H1 (cell line): ENCODE measurements around the gene NDUFAF7. TPM values are rescaled to one million over a fixed set of nuclear protein-coding genes. Genes with fewer than 3 reads are reported as not detected.
A peak's percentile ranks its signal among the peaks of the same experiment; 100 is the strongest.

ENCODE experiments used
- CTCF ChIA-PET: fragments of 300-600 bp; sonication (Branson Sonifier 250); formaldehyde crosslinking; loops from one replicate; lab custom pipeline; 2021; ENCODE audit not compliant: partially characterized antibody; lab: Charles Lee
- POLR2A ChIA-PET: fragments of 300-600 bp; sonication (Branson Sonifier 250); formaldehyde crosslinking; loops from one replicate; lab custom pipeline; 2021; ENCODE audit warnings: inconsistent platforms; ENCODE audit not compliant: partially characterized antibody; lab: Charles Lee
- DNase-seq, 2 experiments: peaks; one replicate each; pipeline versions ENCODE4 v3.0.0 to v3.0.0-alpha.2; 2010 to 2022; ENCODE audit warnings: low spot score in 2 of 2, low read depth in 1 of 2, mixed read lengths in 1 of 2
- FAIRE-seq: peaks from 2 replicates; lab custom pipeline; 2011; peaks lifted over from hg19 to GRCh38; lab: Jason Lieb, UNC
- H2AFZ ChIP-seq: 2 replicates; pipeline ENCODE4 v1.8.1; 2012; ENCODE audit warnings: low read length, inconsistent platforms
- H2AK5ac ChIP-seq: 2 replicates; pipeline ENCODE4 v1.6.1; 2013; ENCODE audit warnings: low read depth, low read length
- H2BK120ac ChIP-seq: replicated peaks from 2 replicates; pipeline ENCODE3; 2013; ENCODE audit warnings: low read depth, low read length, inconsistent platforms
- H2BK12ac ChIP-seq: 2 replicates; pipeline ENCODE4 v1.6.1; 2013; ENCODE audit warnings: low read depth, low read length
- H2BK15ac ChIP-seq: 2 replicates; pipeline ENCODE4 v1.6.1; 2013; ENCODE audit warnings: low read length
- H2BK20ac ChIP-seq: 2 replicates; pipeline ENCODE4 v1.6.1; 2013; ENCODE audit warnings: low read length
- H2BK5ac ChIP-seq: 2 replicates; pipeline ENCODE4 v1.6.1; 2013; ENCODE audit warnings: low read depth, low read length
- H3K14ac ChIP-seq: 2 replicates; pipeline ENCODE4 v1.6.1; 2013; ENCODE audit warnings: inconsistent platforms; ENCODE audit not compliant: insufficient read length
- H3K18ac ChIP-seq: 2 replicates; pipeline ENCODE4 v1.6.1; 2013; ENCODE audit warnings: low read length; ENCODE audit errors: extremely low read depth
- H3K23ac ChIP-seq: 2 replicates; pipeline ENCODE4 v1.6.1; 2013; ENCODE audit warnings: inconsistent platforms; ENCODE audit not compliant: insufficient read length
- H3K23me2 ChIP-seq: 2 replicates; pipeline ENCODE4 v1.6.1; 2013; ENCODE audit warnings: low read depth, low read length
- H3K27ac ChIP-seq: 2 replicates; pipeline ENCODE4 v1.6.1; 2011; ENCODE audit warnings: low read depth, low read length, inconsistent platforms
- H3K27me3 ChIP-seq, 4 experiments: replicated peaks in 1 of 4; 1 replicate in 1 of 4; 2 replicates in 3 of 4; pipeline versions ENCODE4 v1.6.1 to v1.8.1; 2011 to 2013; ENCODE audit warnings: low read length in 3 of 4, mild to moderate bottlenecking in 3 of 4, inconsistent platforms in 2 of 4, mixed read lengths in 2 of 4, moderate library complexity in 1 of 4; ENCODE audit not compliant: control insufficient read depth in 3 of 4, insufficient read depth in 3 of 4; ENCODE audit errors: extremely low read depth in 1 of 4
- H3K36me3 ChIP-seq, 4 experiments: 2 replicates each; pipeline versions ENCODE4 v1.6.1 to v1.8.1; 2011 to 2013; ENCODE audit warnings: mild to moderate bottlenecking in 4 of 4, low read length in 3 of 4, moderate library complexity in 2 of 4, control low read depth in 1 of 4, inconsistent platforms in 1 of 4; ENCODE audit not compliant: insufficient read depth in 4 of 4, control insufficient read depth in 2 of 4
- H3K4ac ChIP-seq: replicated peaks from 2 replicates; pipeline ENCODE3; 2013; ENCODE audit warnings: low read length, low read depth, mixed read lengths, inconsistent platforms; ENCODE audit not compliant: insufficient read length
- H3K4me1 ChIP-seq, 4 experiments: replicated peaks in 1 of 4; 1 replicate in 1 of 4; 2 replicates in 3 of 4; pipeline versions ENCODE4 v1.6.1 to v1.8.1; 2011 to 2013; ENCODE audit warnings: low read length in 3 of 4, inconsistent platforms in 2 of 4, mixed read lengths in 1 of 4; ENCODE audit not compliant: insufficient read depth in 4 of 4, control insufficient read depth in 3 of 4
- H3K4me2 ChIP-seq, 2 experiments: 2 replicates each; pipeline versions ENCODE4 v1.6.1 to v1.8.1; 2011 to 2013; ENCODE audit warnings: low read depth in 2 of 2, low read length in 2 of 2, control low read depth in 1 of 2, inconsistent platforms in 1 of 2, mild to moderate bottlenecking in 1 of 2; ENCODE audit not compliant: insufficient read depth in 1 of 2
- H3K4me3 ChIP-seq, 4 experiments: fragments of 200-600, 300-600 bp in 1 of 4; sonication (generic), shearing (Covaris generic), sonication (Bioruptor Twin) in 1 of 4; 2 replicates each; pipeline versions ENCODE4 v1.5.1 to v1.8.1; 2011 to 2016; ENCODE audit warnings: low read length in 4 of 4, low read depth in 3 of 4, control low read depth in 2 of 4, inconsistent platforms in 2 of 4, mild to moderate bottlenecking in 2 of 4, mixed read lengths in 1 of 4, moderate library complexity in 1 of 4; ENCODE audit not compliant: insufficient read depth in 2 of 4; ENCODE audit errors: extremely low read depth in 1 of 4
- H3K56ac ChIP-seq: replicated peaks from 2 replicates; pipeline ENCODE3; 2013; ENCODE audit warnings: low read depth, mild to moderate bottlenecking, mixed read lengths, low read length, inconsistent platforms; ENCODE audit not compliant: insufficient read length
- H3K79me1 ChIP-seq: 2 replicates; pipeline ENCODE4 v1.6.1; 2013; ENCODE audit warnings: low read depth, low read length, control low read depth
- H3K79me2 ChIP-seq, 2 experiments: 2 replicates each; pipeline versions ENCODE4 v1.6.1 to v1.8.1; 2012 to 2013; ENCODE audit warnings: low read length in 2 of 2, mild to moderate bottlenecking in 2 of 2, inconsistent platforms in 1 of 2; ENCODE audit not compliant: insufficient read depth in 2 of 2, control insufficient read depth in 1 of 2
- H3K9ac ChIP-seq, 4 experiments: replicated peaks in 1 of 4; 1 replicate in 1 of 4; 2 replicates in 3 of 4; pipeline versions ENCODE4 v1.6.1 to v1.8.1; 2011 to 2013; ENCODE audit warnings: low read depth in 3 of 4, low read length in 3 of 4, control low read depth in 2 of 4, mild to moderate bottlenecking in 2 of 4, moderate library complexity in 2 of 4, inconsistent platforms in 1 of 4; ENCODE audit errors: extremely low read depth in 1 of 4
- H3K9me3 ChIP-seq, 2 experiments: 2 replicates each; pipeline versions ENCODE4 v1.6.1 to v1.8.1; 2012 to 2013; ENCODE audit warnings: mild to moderate bottlenecking in 2 of 2, moderate library complexity in 2 of 2, control low read depth in 1 of 2, inconsistent platforms in 1 of 2, low read depth in 1 of 2, low read length in 1 of 2, mixed read lengths in 1 of 2; ENCODE audit not compliant: insufficient read depth in 2 of 2
- H4K20me1 ChIP-seq, 2 experiments: replicated peaks in 1 of 2; 2 replicates each; pipeline versions ENCODE3 to v1.8.1; 2011 to 2013; ENCODE audit warnings: inconsistent platforms in 2 of 2, low read length in 2 of 2, mild to moderate bottlenecking in 1 of 2; ENCODE audit not compliant: insufficient read depth in 2 of 2, control insufficient read depth in 1 of 2
- H4K5ac ChIP-seq: 2 replicates; pipeline ENCODE4 v1.6.1; 2013; ENCODE audit warnings: low read length, low read depth, mixed read lengths, inconsistent platforms; ENCODE audit not compliant: insufficient read length
- H4K8ac ChIP-seq: 2 replicates; pipeline ENCODE4 v1.8.0; 2013; ENCODE audit warnings: mild to moderate bottlenecking, moderate library complexity, low read length, inconsistent platforms; ENCODE audit not compliant: insufficient read depth; ENCODE audit errors: extremely low read depth
- H4K91ac ChIP-seq: replicated peaks from 2 replicates; pipeline ENCODE3; 2013; ENCODE audit warnings: low read length, mixed read lengths, inconsistent platforms; ENCODE audit not compliant: insufficient read length
- KDM1A ChIP-seq: fragments of 200-600, 300-600 bp; sonication (generic); IDR thresholded peaks from 2 replicates; pipeline ENCODE4 v1.7.1; 2016; ENCODE audit warnings: mild to moderate bottlenecking, low read length, borderline replicate concordance
- WGBS, 2 experiments: shearing (Covaris generic) in 1 of 2; methylation state at CpG; one replicate each; pipeline versions ENCODE4 v1.1.6 to v1.1.7; 2013 to 2015; ENCODE audit warnings: low lambda C conversion rate in 2 of 2, mixed read lengths in 2 of 2, inconsistent platforms in 1 of 2, low coverage in 1 of 2, missing lambda C conversion rate in 1 of 2; ENCODE audit not compliant: insufficient replicate concordance in 2 of 2, insufficient coverage in 1 of 2, insufficient read length in 1 of 2; ENCODE audit errors: extremely low coverage in 1 of 2, missing lambda C conversion rate in 1 of 2; 5-methylcytosine and 5-hydroxymethylcytosine counted together
- polyA plus RNA-seq, 7 experiments: library from polyadenylated mRNA; depleted of rRNA in 3 of 7; stranded (reverse) in 5 of 7; unstranded in 2 of 7; fragments of >200 nt in 5 of 7; fragments of 200-250 nt in 2 of 7; gene quantifications; 1 replicate in 5 of 7; 2 replicates in 1 of 7; 4 replicates in 1 of 7; pipeline versions ENCODE4 v1.2.1 to v1.2.3, GENCODE V29; 2011 to 2013; ENCODE audit warnings: missing spikeins in 2 of 7, mixed read lengths in 2 of 7
- total RNA-seq: library from RNA; stranded (reverse); fragmentation: NEBNext Ultra II Directional; extraction: Animal tissue kit (Norgen Biotek cat#: 25700); gene quantifications from 2 replicates; pipeline ENCODE4 v1.2.1, GENCODE V29; 2021

The NDUFAF7 gene
- total and polyA plus RNA-seq, 2 of the 8 experiments (the other 6 are each of a cell fraction or from before 2014, with no cell fraction given), result 50.2 to 56.0 TPM

DNA sequence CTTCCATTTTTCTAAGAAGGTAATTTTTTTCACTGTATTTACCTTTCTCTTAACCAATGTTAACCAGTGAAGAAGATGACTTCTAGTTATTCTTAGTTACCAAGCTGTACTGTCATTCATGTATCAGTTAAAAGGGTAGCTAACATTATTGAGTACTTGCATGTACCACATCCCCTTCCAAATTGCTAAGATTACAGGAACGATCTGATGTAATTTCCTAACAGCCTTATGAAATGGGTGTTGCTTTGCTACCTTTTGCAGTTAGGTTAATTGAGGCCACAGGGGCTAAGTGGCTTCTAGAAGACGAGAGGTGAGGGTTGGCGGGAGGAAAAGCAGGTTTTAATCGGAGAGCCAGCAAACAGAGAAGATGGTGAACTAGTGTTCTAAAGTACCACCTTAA is 41.2 kb upstream of the NDUFAF7 start:
- no peak overlapping the region for H4K8ac ChIP-seq
- peak overlapping the region in 1 of 2 experiments; percentile 14; a peak in 1 of 4 replicates for H3K4me2 ChIP-seq
- peak overlapping the region; percentile 67; the same call in 1 of the 2 replicates for H2BK5ac ChIP-seq
- H3K9me3 ChIP-seq, result no peaks in the 10 kb centered on the region
- H3K4me3 ChIP-seq, result no peak overlapping the region
- no peak for TF ChIP-seq KDM1A
- H3K56ac ChIP-seq, result no peak overlapping the region
- H3K36me3 ChIP-seq, result no peaks in the 10 kb centered on the region
- H4K20me1 ChIP-seq, result no peaks in the 10 kb centered on the region
- H2BK12ac ChIP-seq, result peak overlapping the region; percentile 91
- no peaks in the 10 kb centered on the region for H3K79me1 ChIP-seq
- H2AK5ac ChIP-seq, result peak overlapping the region; percentile 18; the same call in 1 of the 2 replicates
- H3K14ac ChIP-seq, result no peak overlapping the region
- peak overlapping the region; percentile 49 for H4K91ac ChIP-seq
- H3K4me1 ChIP-seq, result peaks cover 14 to 25% (median 16%) of the 10 kb centered on the region in 4 experiments
- no peak overlapping the region for H4K5ac ChIP-seq
- H3K23ac ChIP-seq, result no peak overlapping the region
- no peak for FAIRE-seq
- DNase-seq, result no peak
- peak overlapping the region; percentile 49; the same call in 1 of the 2 replicates for H2BK20ac ChIP-seq
- H2BK120ac ChIP-seq, result peak overlapping the region; percentile 83
- no peak overlapping the region for H3K27ac ChIP-seq
- H3K18ac ChIP-seq, result no peak overlapping the region
- no peak overlapping the region for H2BK15ac ChIP-seq
- H3K23me2 ChIP-seq, result no peaks in the 10 kb centered on the region
- H2AFZ ChIP-seq, result no peak overlapping the region
- 82% methylated on average over 4 of the region's 4 CpGs; no CpG with 5 or more reads in 1 of the 2 experiments for WGBS, 2 experiments
- ChIA-PET POLR2A (interaction anchor here (1.2 to 5.2 kb wide), 6 partner anchors 11 to 134 kb away, joined by 3 to 26 read pairs (median 4); partner anchors contain the start of genes CEBPZ, NDUFAF7 and PRKD3), CTCF (interaction anchor here (1.6 to 8.8 kb wide), 6 partner anchors 9 to 74 kb away, joined by 3 to 48 read pairs (median 12); no protein-coding TSS in a partner anchor)
- peak overlapping the region; percentile 55 for H3K4ac ChIP-seq
- H3K79me2 ChIP-seq, result no peaks in the 10 kb centered on the region
- no peak overlapping the region for H3K9ac ChIP-seq
- H3K27me3 ChIP-seq, result no peaks in the 10 kb centered on the region
